Smooth muscle cell (in vitro differentiated cells): ENCODE data around the gene KRTAP4-1. TPM values are rescaled to one million over a fixed set of nuclear protein-coding genes. Genes with fewer than 3 reads are reported as not detected.
A peak's percentile ranks its signal among the peaks of the same experiment; 100 is the strongest.

ENCODE experiments used
- DNase-seq: peaks from one replicate; lab custom pipeline; 2025; ENCODE audit not compliant: unreplicated experiment; lab: John Stamatoyannopoulos, UW
- H2AFZ ChIP-seq: fragments of 200-600 bp; sonication (generic); 2 replicates; pipeline ENCODE4 v1.6.0; 2016; ENCODE audit warnings: antibody characterized with exemption, low read depth, mild to moderate bottlenecking
- H3F3A ChIP-seq: fragments of 200-600 bp; sonication (generic); 2 replicates; pipeline ENCODE4 v1.6.0; 2017; ENCODE audit warnings: antibody characterized with exemption, low read depth
- H3K27ac ChIP-seq: fragments of 200-600 bp; sonication (generic); 2 replicates; pipeline ENCODE4 v1.5.1; 2016; ENCODE audit warnings: low read depth, mild to moderate bottlenecking
- H3K27me3 ChIP-seq: fragments of 200-600 bp; sonication (generic); 2 replicates; pipeline ENCODE4 v1.6.1; 2016; ENCODE audit warnings: low read depth, mild to moderate bottlenecking
- H3K36me3 ChIP-seq: fragments of 200-600 bp; sonication (generic); 2 replicates; pipeline ENCODE4 v1.5.1; 2016; ENCODE audit warnings: low read depth
- H3K4me1 ChIP-seq: fragments of 200-600 bp; sonication (generic); 2 replicates; pipeline ENCODE4 v1.5.1; 2016; ENCODE audit warnings: low read depth
- H3K4me2 ChIP-seq: fragments of 200-600 bp; sonication (generic); 2 replicates; pipeline ENCODE4 v1.6.0; 2016; ENCODE audit warnings: mild to moderate bottlenecking
- H3K4me3 ChIP-seq: fragments of 200-600 bp; sonication (generic); 2 replicates; pipeline ENCODE4 v1.5.1; 2016; ENCODE audit warnings: mild to moderate bottlenecking
- H3K79me2 ChIP-seq: fragments of 200-600 bp; sonication (generic); 2 replicates; pipeline ENCODE4 v1.6.0; 2016; ENCODE audit warnings: low read depth, mild to moderate bottlenecking
- H3K9ac ChIP-seq: fragments of 200-600 bp; sonication (generic); 2 replicates; pipeline ENCODE4 v1.6.0; 2016; ENCODE audit warnings: low read depth
- H3K9me3 ChIP-seq: fragments of 200-600 bp; sonication (generic); replicated peaks from 2 replicates; pipeline ENCODE4 v1.5.1; 2016; ENCODE audit warnings: low read depth
- H4K20me1 ChIP-seq: fragments of 200-600 bp; sonication (generic); 2 replicates; pipeline ENCODE4 v1.6.0; 2016; ENCODE audit warnings: low read depth
- WGBS: methylation state at CpG from one replicate; pipeline ENCODE4 v1.1.7; 2016; ENCODE audit warnings: low lambda C conversion rate; 5-methylcytosine and 5-hydroxymethylcytosine counted together
- polyA plus RNA-seq: library from polyadenylated mRNA; unstranded; fragments of >200 nt; fragmentation: Nextera tagmentation; extraction: Ambion mirVana; gene quantifications from 2 replicates; pipeline ENCODE4 v1.2.1, GENCODE V29; 2016
- total RNA-seq: library from RNA; depleted of rRNA; stranded (reverse); fragments of >200 nt; gene quantifications from 2 replicates; pipeline ENCODE4 v1.2.3, GENCODE V29; 2014
- TF ChIP-seq, protein P1 (sequence below): fragments of 200-600 bp; sonication (generic); IDR thresholded peaks from 2 replicates; pipeline ENCODE4 v1.5.1; 2017; ENCODE audit warnings: borderline replicate concordance, mild to moderate bottlenecking, antibody characterized with exemption; ENCODE audit not compliant: insufficient read depth, poor library complexity, severe bottlenecking

The KRTAP4-1 gene
- total and polyA plus RNA-seq, 2 experiments from 2014 or later, result not detected

DNA sequence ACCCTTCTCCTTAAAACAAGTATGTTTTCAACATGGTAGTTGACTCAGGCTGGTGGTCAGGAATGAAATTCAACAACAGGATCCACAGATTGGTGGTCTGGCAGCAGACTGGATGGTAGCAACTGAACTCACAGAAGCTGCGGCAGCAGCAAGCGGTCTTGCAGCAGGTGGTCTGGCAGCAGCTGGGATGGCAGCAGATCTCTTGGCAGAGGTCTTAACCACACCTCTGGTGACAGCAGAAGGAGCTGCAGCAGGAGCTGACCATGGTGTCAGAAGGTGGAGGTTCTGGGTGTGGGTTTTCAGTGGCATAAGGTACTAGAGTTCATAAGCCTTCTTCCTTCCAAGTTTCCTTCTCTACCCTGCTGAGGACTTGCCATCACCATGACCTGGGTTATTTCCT lies 2.2 kb upstream of the KRTAP4-1 start:
- Histone ChIP-seq H3K4me1 (no peaks in the 10 kb centered on the region), H3K79me2 (no peaks in the 10 kb centered on the region), H3K4me3 (no peak overlapping the region), H2AFZ (no peak overlapping the region), H3F3A (no peaks in the 10 kb centered on the region), H3K27me3 (peaks cover 9% of the 10 kb centered on the region), H4K20me1 (no peaks in the 10 kb centered on the region), H3K9ac (no peak overlapping the region), H3K4me2 (no peak overlapping the region), H3K9me3 (no peaks in the 10 kb centered on the region), H3K36me3 (no peaks in the 10 kb centered on the region), H3K27ac (no peak overlapping the region)
- TF ChIP-seq, protein P1, sequence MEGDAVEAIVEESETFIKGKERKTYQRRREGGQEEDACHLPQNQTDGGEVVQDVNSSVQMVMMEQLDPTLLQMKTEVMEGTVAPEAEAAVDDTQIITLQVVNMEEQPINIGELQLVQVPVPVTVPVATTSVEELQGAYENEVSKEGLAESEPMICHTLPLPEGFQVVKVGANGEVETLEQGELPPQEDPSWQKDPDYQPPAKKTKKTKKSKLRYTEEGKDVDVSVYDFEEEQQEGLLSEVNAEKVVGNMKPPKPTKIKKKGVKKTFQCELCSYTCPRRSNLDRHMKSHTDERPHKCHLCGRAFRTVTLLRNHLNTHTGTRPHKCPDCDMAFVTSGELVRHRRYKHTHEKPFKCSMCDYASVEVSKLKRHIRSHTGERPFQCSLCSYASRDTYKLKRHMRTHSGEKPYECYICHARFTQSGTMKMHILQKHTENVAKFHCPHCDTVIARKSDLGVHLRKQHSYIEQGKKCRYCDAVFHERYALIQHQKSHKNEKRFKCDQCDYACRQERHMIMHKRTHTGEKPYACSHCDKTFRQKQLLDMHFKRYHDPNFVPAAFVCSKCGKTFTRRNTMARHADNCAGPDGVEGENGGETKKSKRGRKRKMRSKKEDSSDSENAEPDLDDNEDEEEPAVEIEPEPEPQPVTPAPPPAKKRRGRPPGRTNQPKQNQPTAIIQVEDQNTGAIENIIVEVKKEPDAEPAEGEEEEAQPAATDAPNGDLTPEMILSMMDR, result no peak
- 92% methylated on average over 2 of the region's 2 CpGs for WGBS
- no peak for DNase-seq

DNA sequence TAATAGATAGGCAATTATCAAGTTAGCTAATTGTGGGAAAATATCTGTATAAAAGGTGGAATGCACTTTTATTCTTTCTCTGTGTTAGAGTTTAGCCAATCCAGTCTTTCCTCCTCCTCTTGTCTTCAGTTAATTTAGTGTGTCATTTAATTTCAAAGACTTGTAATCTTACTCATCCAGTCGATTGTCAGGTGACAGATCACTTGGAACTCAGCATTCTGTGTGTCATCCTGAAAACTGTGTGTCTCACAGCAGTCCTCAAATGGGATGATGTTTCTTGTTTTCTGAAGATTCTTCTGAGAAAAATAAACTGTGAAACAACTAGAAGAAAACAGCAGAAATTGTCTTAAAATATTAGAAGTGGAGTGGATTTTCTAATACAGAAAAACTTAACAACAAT lies 290 bp upstream of the KRTAP4-1 start:
- no peak overlapping the region for H3K4me2 ChIP-seq

DNA sequence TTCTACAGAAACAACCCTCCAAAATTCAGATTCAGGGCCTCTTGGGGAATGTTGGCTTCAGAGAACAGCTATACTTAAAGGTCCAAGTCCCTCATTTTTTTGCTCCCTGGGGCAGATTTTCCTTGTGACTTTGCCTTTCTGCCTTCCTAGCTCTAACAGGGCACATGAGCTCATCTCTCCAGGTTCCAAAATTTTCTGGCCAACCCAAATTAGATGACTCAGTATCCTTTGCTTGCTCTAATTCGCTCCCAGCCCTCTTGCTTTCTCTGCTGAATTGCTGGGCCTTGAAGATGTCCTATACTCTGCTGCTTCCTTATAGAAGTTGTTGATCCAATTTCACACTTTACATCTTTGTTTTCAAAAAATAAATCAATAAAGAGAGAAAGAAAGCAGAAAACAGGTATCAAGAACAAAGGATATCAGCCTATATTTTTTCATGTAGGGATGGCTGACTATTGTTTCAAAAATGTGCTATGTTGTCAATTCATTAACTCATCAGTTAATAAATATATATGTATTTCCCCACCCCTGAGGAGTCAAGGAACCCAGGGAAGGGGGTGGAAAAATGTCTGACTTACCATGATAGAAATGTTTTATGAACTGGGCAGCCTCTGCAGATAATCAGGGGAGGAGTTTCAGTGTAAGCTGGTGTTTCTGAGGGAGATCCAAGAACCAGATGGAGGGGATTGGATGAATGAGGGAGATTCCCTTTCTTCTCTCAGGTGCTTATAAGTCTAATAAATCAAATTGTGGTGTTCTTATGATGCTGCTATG lies 5.7 kb downstream of the KRTAP4-1 start:
- Histone ChIP-seq H4K20me1 (no peaks in the 10 kb centered on the region), H3K36me3 (no peaks in the 10 kb centered on the region), H3K9ac (no peak overlapping the region), H3K4me2 (no peak overlapping the region), H2AFZ (no peak overlapping the region), H3F3A (no peaks in the 10 kb centered on the region), H3K27me3 (no peaks in the 10 kb centered on the region), H3K27ac (peak overlapping the region; percentile 16), H3K9me3 (no peaks in the 10 kb centered on the region), H3K79me2 (no peaks in the 10 kb centered on the region), H3K4me3 (no peak overlapping the region), H3K4me1 (no peaks in the 10 kb centered on the region)
- DNase-seq, result no peak
- TF ChIP-seq, protein P1, result no peak
- WGBS, result 92% methylated on average over 1 of the region's 1 CpG

More for the DNA sequence above, 290 bp upstream of the KRTAP4-1 start:
- no peaks in the 10 kb centered on the region for H4K20me1 ChIP-seq
- no peaks in the 10 kb centered on the region for H3K9me3 ChIP-seq
- no peaks in the 10 kb centered on the region for H3K36me3 ChIP-seq
- no peak overlapping the region for H2AFZ ChIP-seq
- no peak overlapping the region for H3K9ac ChIP-seq
- TF ChIP-seq, protein P1, result no peak
- H3F3A ChIP-seq, result no peaks in the 10 kb centered on the region
- no peak for DNase-seq
- no peak overlapping the region for H3K4me3 ChIP-seq
- peaks cover 9% of the 10 kb centered on the region for H3K27me3 ChIP-seq
- no peak overlapping the region for H3K27ac ChIP-seq
- no peaks in the 10 kb centered on the region for H3K4me1 ChIP-seq
- no peaks in the 10 kb centered on the region for H3K79me2 ChIP-seq
- WGBS, result 88% methylated on average over 1 of the region's 1 CpG

DNA sequence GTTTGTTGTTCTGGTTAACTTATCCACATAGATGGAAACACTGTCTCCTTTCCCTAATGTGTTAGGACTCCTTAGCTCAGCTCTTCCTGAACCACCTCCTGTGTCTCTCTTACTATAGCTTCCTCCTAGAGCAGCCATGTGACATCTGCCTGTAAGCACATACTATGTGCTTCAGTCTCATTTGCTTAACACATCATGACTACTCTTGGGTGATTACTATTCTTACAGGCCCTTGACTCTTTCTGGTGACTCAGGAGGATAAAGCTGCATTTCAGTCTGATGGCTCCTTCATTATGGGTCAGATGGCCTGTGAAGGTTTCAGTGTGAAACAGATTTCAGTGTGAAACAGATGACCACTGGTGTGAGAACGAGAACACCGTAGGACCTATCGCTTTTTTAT lies 6.4 kb downstream of the KRTAP4-1 start:
- Histone ChIP-seq H4K20me1 (no peaks in the 10 kb centered on the region), H2AFZ (no peak overlapping the region), H3K36me3 (no peaks in the 10 kb centered on the region), H3K4me1 (no peaks in the 10 kb centered on the region), H3K4me3 (no peak overlapping the region), H3F3A (no peaks in the 10 kb centered on the region), H3K79me2 (no peaks in the 10 kb centered on the region), H3K9ac (no peak overlapping the region), H3K9me3 (no peaks in the 10 kb centered on the region), H3K27ac (peak overlapping the region; percentile 16), H3K27me3 (no peaks in the 10 kb centered on the region), H3K4me2 (no peak overlapping the region)
- TF ChIP-seq, protein P1, result no peak
- 98% methylated on average over 3 of the region's 3 CpGs for WGBS
- DNase-seq, result no peak
